D721Med (cell line): ENCODE measurements around the gene SP3.

ENCODE experiments used
- DNase-seq: peaks from one replicate; pipeline ENCODE4 v3.0.0; 2011; ENCODE audit warnings: low spot score; ENCODE audit not compliant: insufficient read length
- FAIRE-seq: peaks from 2 replicates; lab custom pipeline; 2011; peaks lifted over from hg19 to GRCh38; lab: Jason Lieb, UNC
- CTCF ChIP-seq: IDR thresholded peaks from 2 replicates; pipeline ENCODE4 v1.5.1; 2012; ENCODE audit warnings: mild to moderate bottlenecking, control low read depth; ENCODE audit not compliant: insufficient read depth; ENCODE audit errors: missing control alignments

The SP3 gene

DNA sequence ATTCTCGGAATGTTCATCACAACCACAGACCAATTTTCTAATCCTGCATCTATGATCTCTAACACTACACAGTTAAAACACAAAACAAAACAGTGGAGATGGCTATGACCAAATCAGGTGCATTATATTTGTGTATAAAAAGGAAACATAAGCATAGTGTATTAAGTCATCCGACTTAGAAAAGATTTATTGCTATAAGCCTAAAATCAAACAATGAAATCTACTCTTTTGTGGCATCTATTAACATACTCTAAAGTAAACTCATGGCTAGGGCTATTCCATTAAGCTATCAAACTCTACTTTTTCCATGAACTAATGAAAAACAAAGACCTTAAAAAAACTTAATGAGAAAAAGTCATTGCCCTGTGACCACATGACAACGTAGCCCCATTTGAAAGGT is 8.7 kb downstream of the SP3 start:
- FAIRE-seq, result no peak

GRCh38 chr2:173955867-173956266 is 9.3 kb downstream of the SP3 start:
- no peak for DNase-seq
- TF ChIP-seq CTCF, result no peak
- no peak for FAIRE-seq

More for the DNA sequence above, 8.7 kb downstream of the SP3 start:
- TF ChIP-seq CTCF, result no peak
- DNase-seq, result no peak

GRCh38 chr2:173955004-173955403 is 10.2 kb downstream of the SP3 start:
- FAIRE-seq (no peak), DNase-seq (no peak)

DNA sequence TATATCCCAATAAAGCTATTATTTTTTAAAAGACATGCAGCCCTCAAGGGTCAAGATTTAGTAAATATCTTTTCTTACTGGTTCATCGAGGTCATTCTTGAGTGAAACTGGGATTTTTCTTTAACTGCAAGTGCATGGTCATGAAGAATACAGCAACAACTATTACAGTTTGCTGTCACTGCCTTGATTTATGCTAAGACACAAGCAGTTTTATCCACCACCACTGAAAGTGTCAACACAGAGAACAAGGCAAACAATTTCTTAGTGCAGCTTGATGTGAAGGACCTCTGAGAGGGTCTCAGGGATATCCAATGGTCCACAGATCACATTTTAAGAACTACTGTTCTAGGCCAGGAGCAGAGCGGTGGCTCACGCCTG is 12.1 kb downstream of the SP3 start:
- FAIRE-seq (peak; percentile 6), DNase-seq (no peak)
- no peak for TF ChIP-seq CTCF

More at GRCh38 chr2:173955004-173955403, 10.2 kb downstream of the SP3 start:
- peak; percentile 1 for TF ChIP-seq CTCF

DNA sequence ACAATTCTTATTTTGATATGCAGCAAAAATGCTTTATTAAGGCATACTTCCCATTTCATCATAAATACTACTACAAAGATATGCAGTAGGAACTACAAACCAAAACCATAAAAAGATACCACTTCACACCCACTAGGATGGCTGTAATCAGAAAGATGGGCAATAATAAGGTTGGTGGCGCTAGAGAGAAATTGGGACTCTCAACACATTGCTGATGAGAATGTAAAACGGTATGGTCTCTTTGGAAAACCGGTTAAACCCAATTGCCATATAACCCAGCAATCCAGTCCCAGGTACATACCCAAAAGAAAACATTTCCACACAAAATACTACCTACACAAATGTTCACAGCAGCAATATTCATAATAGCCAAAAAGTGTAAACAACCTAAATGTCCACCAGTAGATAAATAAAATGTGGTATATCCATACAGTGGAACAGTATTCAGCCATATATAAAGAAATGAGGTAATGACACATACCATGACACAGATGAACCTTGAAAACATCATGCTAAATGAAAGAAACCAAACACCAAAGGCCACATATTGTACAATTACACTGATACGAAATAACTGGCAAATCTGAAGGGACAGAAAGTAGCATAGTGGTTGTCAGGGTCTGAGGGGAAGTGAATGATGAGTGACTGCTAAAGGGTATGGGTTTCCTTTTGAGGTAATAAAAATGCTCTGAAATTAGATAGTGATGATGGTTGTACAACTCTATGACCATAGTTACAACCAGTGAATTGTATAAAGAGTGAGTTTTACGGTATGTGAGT is 12.7 kb downstream of the SP3 start:
- no peak for TF ChIP-seq CTCF
- DNase-seq (no peak), FAIRE-seq (peak; percentile 46)

DNA sequence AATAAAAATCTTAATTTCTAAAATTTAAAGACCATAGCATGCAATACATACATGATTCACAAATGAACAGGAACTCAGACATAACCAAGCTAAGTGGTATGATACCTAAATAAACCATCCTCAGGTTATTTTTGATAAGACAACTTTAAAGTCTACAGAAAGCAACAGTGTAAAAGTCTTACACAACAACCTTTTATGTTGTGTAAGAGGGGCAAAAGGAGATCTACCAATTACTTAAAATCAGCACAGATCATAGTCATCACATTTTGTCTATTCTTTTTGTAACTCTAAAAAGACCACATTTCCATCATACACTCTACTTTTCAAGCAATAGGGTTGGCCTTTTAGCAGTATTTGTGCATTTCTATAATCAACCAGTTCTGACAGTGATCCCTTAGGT is 16.3 kb downstream of the SP3 start:
- no peak for DNase-seq
- peak; percentile 11 for FAIRE-seq
- no peak for TF ChIP-seq CTCF

DNA sequence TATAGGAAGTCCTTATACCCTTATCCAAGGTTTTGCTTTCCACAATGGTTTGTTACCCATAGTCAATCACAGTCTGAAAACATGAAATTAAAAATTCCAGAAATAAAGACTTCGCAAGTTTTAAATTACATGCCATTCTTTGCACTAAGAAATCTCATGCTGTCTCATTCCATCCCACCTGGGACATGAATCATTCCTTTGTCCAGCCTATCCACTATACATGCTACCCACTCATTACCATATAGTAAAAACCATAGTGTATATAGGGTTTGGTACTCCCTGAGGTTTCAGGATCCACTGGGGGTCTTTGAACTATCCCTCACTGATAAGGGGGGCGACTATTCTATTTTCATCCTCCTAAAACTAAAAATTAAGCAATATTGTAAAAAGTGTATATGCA is 17.0 kb downstream of the SP3 start:
- DNase-seq, result no peak
- no peak for FAIRE-seq
- no peak for TF ChIP-seq CTCF
